Frontal cortex (tissue), 4 donors: ENCODE data around the gene AMD1. TPM values are rescaled to one million over a fixed set of nuclear protein-coding genes. Genes with fewer than 3 reads are reported as not detected.
"Not testable (repeated sequence)": the region's sequence is repeated elsewhere in the genome, so short reads cannot be mapped to it uniquely, and the experiment has no call there.

Experiments used
- DNase-seq, 2 donors: peaks; one replicate each; pipeline ENCODE4 v3.0.0; 2012; ENCODE audit warnings: low spot score in 2 of 2
- FAIRE-seq: peaks from 2 replicates; lab custom pipeline; 2012; peaks lifted over from hg19 to GRCh38; lab: Jason Lieb, UNC
- total RNA-seq: library from RNA; depleted of rRNA; stranded (reverse); fragments of >200 nt; gene quantifications from one replicate; pipeline ENCODE4 v1.2.3, GENCODE V29; 2014
- donor health status: control.
- donor health status: control.
- donor health status: control.

AMD1 gene
- total RNA-seq, 1 donor from 2014 or later: 116 TPM

DNA sequence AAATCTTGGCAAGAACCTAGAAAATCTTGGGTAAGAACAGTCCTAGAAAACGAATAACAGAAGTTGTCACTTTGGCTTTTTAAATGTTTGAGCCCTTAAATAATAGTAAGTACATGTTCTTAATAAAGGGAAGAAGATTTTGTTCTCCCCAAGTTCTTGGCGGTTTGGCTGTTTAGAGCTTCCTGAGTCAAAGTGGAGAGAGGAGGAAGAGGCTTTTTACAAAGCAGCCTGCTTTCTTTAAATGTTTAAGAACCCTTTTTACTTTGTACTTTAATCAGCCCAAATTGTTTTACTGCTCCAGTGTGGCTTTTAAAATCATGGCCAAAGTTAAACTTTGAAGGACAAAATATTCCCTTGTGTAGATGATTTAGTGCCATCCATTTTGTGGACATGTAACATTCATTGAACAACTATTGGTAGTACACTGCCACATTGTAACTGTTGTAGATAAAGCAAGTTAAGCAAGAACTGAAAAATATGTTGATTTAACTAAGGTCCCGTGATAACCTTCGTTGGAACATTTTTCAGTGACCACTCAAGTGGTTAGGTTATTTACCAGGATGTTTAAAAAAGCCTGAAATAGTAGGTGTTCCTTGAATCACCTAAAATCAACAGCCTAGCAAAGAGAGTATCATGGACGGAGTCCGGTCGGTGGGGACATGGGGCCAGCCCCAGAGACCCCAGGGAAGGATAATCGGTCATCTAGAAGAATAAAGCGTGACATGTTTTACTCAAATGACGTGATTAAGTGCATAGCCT is 2.4 kb downstream of the AMD1 start:
- FAIRE-seq (no peak), DNase-seq (no peak)

DNA sequence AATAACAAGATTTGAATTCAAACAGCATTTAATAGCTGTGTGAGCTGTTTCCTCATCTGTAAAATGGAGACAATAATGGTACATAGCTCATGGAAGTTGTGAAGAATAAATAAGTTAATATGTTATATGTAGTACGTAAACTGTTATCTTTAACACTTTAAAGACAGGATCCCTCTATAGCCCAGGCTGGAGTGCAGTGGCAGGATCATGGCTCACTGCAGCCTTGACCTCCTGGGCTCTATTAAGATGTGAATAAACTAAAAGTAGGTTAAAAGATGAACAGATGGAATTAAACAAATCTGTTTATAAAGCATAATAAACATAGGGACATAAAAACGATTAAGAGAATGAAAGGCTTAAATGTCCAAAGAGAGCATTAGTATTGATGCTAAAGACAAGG is 3.0 kb downstream of the AMD1 start:
- FAIRE-seq: no peak
- DNase-seq: no peak

DNA sequence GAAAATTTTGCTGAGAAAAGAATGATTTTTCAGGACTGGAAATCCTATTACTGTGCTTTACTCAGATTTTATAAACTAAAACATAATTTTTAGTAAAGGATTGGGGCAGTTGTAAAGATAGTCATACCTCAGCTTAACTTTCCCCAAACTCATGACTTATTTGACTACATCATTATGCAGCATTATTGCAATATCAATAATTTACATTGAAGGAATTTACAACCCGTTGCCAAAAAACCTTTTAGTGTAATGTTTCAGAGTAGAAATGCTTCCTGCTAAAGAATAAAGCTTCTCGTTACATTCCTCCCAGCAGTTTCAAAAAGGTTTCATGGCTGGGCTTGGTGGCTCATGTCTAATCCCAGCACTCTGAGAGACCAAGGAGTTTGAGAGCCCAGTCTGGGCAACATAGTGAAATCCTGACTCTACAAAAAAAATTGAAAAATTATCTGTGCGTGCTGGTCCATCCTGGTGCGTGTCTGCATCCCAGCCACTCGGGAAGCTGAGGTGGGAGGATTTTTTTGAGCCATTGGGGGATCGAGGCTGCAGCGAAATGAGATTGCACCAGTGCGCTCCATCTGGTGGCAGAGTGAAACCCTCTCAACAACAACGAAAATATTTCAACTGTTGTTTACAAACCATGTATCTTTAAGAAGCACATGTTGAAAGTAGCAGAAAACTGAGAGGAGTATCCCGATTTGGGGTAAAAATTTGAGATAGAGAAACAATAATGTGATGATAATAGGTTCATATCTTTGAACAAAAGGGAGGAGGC is 4.4 kb downstream of the AMD1 start:
- FAIRE-seq (no peak), DNase-seq (no peak)

GRCh38 chr6:110880651-110881050 is 6.1 kb downstream of the AMD1 start:
- DNase-seq (no peak), FAIRE-seq (no peak)

- FAIRE-seq (no peak), DNase-seq (no peak)
These were observed 7.1 kb downstream of the AMD1 start for GRCh38 chr6:110881546-110882273.

DNA sequence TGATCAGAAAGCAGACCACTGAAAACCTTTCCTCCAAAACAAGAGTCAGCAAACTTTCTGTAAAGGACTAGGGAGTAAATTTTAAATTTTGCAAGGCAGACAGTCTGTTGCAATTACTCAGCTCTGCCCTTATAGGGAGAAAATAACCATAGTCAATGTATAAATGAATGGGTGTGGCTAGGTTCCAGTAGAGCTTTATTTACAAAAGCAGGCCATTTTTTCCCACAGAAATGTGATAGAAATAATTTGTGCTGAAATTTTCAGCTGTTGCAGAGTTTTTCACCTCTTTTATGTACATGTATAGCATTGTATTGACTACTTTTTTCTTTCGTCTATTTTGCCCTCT is 7.7 kb downstream of the AMD1 start:
- no peak for FAIRE-seq
- no peak for DNase-seq

DNA sequence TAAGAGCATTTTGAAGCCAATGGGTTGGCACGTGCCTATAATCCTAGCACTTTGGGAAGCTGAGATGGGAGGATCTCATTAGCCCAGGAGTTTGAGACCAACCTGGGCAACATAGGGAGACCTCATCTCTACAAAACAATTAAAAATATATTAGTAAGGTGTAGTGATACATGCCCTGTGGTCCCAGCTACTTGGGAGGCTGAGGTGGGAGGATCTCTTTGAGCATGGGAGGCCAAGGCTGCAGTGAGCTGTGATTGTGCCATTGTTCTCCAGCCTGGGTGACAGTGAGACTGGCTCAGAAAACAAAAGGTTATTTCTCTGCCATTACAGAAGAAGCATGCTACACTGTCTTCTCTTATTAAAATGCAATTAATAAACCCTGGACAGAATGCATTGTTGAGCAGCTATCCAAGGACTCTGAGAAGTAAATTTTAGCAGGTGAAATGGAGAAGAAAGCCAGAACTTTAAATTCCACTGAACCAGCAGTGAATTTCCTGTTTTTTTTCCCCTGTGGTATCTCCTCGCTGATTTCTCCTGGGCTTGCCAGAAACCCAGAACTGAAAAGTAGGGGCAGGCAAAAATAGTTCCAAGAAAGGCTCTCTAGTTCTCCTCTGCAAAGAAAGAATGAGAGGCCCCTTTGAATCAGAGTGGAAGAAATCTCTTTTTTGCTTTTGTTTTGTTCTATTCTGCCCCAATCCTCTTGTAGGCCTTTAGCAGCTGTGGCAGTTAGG is 8.4 kb downstream of the AMD1 start:
- no peak for DNase-seq
- FAIRE-seq: no peak

GRCh38 chr6:110884321-110884720 is 9.7 kb downstream of the AMD1 start:
- FAIRE-seq: no peak
- no peak for DNase-seq

DNA sequence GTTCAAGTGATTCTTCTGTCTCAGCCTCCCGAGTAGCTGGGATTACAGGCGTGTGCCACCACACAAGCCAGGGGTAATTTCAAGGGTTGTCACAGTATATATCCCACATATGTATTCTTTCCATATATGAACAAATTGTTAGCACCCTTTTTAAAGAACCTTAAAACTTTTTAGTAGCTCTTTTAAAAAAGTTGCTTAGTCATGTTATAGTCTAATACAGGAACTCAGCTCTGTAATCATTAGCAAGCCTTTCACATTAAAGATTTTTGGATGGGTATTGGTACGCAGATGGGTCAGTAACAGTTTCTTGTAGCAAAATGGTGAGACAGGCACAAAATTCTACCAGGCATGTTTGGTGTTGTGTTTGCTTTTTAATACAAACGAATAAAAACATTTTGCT is 10.9 kb downstream of the AMD1 start:
- DNase-seq: no peak
- FAIRE-seq: no peak

DNA sequence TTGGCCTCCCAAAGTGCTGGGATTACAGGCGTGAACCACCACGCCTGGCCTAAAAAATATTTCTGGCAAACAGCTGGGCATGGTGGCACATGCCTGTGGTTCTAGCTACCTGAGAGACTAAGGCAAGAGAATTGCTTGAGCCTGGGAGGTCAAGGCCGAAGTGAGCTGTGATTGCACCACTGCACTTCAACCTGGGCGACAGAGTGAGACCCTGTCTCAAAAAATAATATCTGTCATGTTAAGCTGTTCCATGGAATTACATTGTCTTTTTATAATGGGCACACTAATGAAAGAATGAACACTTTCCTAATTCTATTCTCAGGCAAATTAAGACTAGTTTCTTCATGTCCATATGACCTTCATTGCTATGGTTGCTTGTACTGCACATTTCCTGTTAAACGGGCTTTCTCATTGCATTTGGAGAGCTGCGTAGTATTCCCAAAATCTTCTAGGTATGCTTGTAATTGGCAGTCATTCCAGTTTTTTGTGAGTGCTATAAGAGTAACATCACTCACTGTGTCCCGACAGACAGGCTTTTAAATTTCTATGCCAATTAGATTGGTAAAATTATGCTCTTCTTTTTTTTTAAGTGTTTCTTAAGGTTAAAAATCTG is 12.1 kb downstream of the AMD1 start:
- no peak for FAIRE-seq
- no peak for DNase-seq

GRCh38 chr6:110890288-110890687 is 15.7 kb downstream of the AMD1 start:
- no peak for DNase-seq
- FAIRE-seq: no peak

- no peak for FAIRE-seq
- DNase-seq: no peak
These were observed 21.5 kb downstream of the AMD1 start for GRCh38 chr6:110895907-110896608.

DNA sequence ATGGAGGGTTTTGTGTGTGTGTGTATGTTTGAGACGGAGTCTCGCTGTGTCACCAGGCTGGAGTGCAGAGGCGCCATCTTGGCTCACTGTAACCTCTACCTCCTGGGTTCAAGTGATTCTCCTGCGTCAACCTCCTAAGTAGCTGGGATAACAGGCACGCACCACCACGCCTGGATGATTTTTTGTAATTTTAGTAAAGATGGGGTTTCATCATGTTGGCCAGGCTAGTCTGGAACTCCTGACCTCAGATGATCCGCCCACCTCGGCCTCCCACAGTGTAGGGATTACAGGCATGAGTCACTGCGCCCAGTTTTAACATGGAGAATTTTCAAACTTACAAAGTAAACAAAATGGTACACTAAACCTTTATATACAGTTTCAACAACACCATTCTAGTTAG is 22.8 kb downstream of the AMD1 start:
- DNase-seq: no peak
- no peak for FAIRE-seq

GRCh38 chr6:110898111-110898510 is 23.5 kb downstream of the AMD1 start:
- DNase-seq: no peak
- FAIRE-seq: no peak

DNA sequence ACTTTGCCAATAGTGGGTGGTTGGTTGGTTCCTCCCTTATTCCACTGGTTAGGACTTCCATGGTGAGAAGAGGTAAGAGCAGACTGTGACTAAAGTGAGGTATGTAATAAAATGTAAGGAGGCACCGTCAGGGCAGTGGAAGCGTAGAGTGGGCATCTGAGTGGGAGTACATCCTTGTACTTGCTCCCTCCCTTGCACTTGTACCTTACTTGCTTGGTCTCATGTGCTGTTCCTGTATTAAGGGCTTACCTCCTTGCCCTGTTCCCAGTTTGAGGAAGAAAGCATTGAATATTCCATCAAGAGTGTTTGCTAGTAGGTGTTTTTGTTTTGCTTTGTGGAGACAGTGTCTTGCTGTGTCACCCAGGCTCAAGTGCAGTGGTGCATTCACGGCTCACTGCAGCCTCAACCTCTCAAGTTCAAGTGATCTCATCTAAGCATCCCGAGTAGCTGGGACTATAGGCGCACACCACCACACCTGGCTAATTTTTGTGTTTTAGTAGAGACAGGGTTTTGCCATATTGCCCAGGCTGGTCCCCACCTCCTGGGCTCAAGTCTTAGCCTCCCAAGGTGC is 25.5 kb downstream of the AMD1 start:
- DNase-seq (no peak), FAIRE-seq (no peak)

- not testable (repeated sequence) for FAIRE-seq, DNase-seq
These were observed 27.0 kb downstream of the AMD1 start for GRCh38 chr6:110901601-110902000.

DNA sequence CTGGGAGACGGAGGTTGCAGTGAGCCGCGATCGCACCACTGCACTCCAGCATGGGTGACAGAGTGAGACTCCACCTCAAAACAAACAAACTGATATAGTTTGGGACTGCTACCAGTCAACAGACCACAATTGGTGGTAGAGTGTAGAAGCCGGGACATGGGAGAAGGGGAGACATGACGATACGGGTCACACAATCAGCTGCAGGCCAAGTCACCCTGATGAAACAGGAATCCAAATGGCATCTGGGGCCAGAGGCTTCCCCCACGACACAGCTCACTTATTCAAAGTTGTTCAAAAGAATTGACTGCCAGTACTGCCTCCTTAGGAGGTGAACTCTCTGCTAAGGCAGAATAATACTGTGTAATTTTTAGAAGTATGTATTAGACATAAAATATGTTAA is 27.5 kb downstream of the AMD1 start:
- no peak for DNase-seq
- no peak for FAIRE-seq

- not testable (repeated sequence) for FAIRE-seq, DNase-seq
These were observed 31.7 kb downstream of the AMD1 start for GRCh38 chr6:110906273-110906672.

DNA sequence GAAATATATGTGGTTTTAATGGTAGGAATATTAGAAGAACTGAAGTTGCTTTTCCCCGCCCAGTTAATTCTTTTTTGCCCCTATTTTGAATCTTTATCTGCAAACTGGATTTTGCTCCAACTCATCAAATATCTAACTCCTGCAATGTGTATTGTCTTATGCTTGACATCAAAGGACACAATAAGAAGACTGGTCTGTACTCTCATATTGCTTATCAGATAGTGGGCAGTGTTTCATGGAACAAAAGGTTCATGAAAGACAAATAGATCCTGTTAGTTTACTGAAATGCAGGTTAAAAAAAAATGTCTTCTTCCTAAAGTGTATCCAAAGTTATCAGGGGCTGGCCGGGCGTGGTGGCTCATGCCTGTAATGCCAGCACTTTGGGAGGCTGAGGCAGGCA is 56.2 kb downstream of the AMD1 start:
- FAIRE-seq (no peak), DNase-seq (no peak)
